SK-N-SH (cell line): ENCODE results near the gene IGDCC3.

Experiments
- POLR2AphosphoS5 ChIP-seq: IDR thresholded peaks from 2 replicates; pipeline ENCODE4 v1.6.1; 2012; ENCODE audit warnings: low read depth, low read length
- TF ChIP-seq, protein P1 (sequence below): fragments of 200-600 bp; sonication (generic); IDR thresholded peaks from 2 replicates; pipeline ENCODE4 v1.6.1; 2017; ENCODE audit warnings: antibody characterized with exemption, mild to moderate bottlenecking, moderate library complexity

DNA sequence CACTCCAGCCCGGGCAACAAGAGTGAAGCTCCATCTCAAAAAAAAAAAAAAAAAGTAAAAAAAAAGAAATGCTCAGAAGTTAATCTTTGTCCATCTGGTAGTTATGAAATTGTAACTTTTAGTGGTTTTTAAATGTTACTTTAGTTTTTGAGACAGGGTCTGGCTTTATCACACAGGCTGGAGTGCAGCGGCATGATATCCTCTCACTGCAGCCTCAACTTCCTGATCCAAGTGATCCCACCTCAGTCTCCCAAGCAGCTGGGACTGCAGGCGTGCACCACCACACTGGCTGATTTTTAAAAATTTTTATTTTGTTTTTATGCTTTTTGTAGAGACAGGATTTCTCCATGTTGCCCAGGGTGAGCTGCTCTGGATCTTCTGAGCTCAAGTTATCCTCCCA lies 72.0 kb downstream of the IGDCC3 start:
- no peak for TF ChIP-seq POLR2AphosphoS5
- TF ChIP-seq, protein P1, sequence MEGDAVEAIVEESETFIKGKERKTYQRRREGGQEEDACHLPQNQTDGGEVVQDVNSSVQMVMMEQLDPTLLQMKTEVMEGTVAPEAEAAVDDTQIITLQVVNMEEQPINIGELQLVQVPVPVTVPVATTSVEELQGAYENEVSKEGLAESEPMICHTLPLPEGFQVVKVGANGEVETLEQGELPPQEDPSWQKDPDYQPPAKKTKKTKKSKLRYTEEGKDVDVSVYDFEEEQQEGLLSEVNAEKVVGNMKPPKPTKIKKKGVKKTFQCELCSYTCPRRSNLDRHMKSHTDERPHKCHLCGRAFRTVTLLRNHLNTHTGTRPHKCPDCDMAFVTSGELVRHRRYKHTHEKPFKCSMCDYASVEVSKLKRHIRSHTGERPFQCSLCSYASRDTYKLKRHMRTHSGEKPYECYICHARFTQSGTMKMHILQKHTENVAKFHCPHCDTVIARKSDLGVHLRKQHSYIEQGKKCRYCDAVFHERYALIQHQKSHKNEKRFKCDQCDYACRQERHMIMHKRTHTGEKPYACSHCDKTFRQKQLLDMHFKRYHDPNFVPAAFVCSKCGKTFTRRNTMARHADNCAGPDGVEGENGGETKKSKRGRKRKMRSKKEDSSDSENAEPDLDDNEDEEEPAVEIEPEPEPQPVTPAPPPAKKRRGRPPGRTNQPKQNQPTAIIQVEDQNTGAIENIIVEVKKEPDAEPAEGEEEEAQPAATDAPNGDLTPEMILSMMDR = no peak
